ENCODE results near the gene PPP1R1A. TPM values are rescaled to one million over a fixed set of nuclear protein-coding genes. Genes with fewer than 3 reads are reported as not detected.

Gene PPP1R1A
- total RNA-seq, 2 donors from 2014 or later, result 12.5 to 16.1 TPM

DNA sequence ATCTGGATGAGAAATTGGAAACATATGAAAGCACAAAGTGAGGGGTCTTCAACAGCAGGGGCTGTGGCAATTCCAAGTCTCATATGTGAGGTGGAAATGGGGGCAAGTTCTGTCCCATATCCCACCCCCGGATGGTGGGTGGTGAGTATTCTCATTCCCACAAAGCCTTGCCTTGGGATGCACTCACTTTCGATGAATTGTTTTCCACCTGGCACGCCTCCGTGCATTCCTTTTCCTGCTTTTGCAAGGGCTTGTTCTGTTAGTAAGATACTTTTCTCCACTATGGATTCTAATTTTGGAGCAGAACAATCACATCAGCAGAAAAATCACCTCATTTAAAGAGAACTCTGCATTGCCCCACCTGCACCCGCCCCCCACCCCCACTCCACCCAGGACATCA, 43.1 kb upstream of the PPP1R1A start:
- no peak overlapping the region for H3K9ac ChIP-seq (ENCODE audit: extremely low read depth, low read length, poor library complexity, severe bottlenecking)
- Mint-ChIP-seq H3K36me3 (ENCODE audit: low read depth) (no peaks in the 10 kb centered on the region), H3K4me1 (peaks cover 6% of the 10 kb centered on the region), H3K27ac (no peak overlapping the region), H3K27me3 (ENCODE audit: insufficient read depth) (peaks cover 73% of the 10 kb centered on the region), H3K9me3 (peaks cover 30% of the 10 kb centered on the region), H3K4me3 (no peak overlapping the region)
- no peak overlapping the region for H3K27ac ChIP-seq (ENCODE audit: low read depth, low read length)
- DNase-seq, result peak; percentile 36
- no peak overlapping the region for H3K4me3 ChIP-seq (ENCODE audit: low read length)
- H3K36me3 ChIP-seq (ENCODE audit: control insufficient read depth, insufficient read depth, low read length), result no peaks in the 10 kb centered on the region
- peaks cover 84% of the 10 kb centered on the region for H3K27me3 ChIP-seq (ENCODE audit: control insufficient read depth, insufficient read depth, low read length, poor library complexity, severe bottlenecking)
- TF ChIP-seq, protein P1, sequence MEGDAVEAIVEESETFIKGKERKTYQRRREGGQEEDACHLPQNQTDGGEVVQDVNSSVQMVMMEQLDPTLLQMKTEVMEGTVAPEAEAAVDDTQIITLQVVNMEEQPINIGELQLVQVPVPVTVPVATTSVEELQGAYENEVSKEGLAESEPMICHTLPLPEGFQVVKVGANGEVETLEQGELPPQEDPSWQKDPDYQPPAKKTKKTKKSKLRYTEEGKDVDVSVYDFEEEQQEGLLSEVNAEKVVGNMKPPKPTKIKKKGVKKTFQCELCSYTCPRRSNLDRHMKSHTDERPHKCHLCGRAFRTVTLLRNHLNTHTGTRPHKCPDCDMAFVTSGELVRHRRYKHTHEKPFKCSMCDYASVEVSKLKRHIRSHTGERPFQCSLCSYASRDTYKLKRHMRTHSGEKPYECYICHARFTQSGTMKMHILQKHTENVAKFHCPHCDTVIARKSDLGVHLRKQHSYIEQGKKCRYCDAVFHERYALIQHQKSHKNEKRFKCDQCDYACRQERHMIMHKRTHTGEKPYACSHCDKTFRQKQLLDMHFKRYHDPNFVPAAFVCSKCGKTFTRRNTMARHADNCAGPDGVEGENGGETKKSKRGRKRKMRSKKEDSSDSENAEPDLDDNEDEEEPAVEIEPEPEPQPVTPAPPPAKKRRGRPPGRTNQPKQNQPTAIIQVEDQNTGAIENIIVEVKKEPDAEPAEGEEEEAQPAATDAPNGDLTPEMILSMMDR (conservative IDR thresholded peaks at IDR 0.05), result no peak
- WGBS, 2 experiments (ENCODE audit: insufficient coverage in 1 of 2, insufficient read length in 1 of 2), result 93 to 100% methylated on average over 1 to 4 of the region's 5 CpGs
- H3K4me1 ChIP-seq (ENCODE audit: control insufficient read depth, insufficient read depth, low read length), result no peaks in the 10 kb centered on the region
- H3K9me3 ChIP-seq (ENCODE audit: control insufficient read depth, low read length), result peaks cover 21% of the 10 kb centered on the region

DNA sequence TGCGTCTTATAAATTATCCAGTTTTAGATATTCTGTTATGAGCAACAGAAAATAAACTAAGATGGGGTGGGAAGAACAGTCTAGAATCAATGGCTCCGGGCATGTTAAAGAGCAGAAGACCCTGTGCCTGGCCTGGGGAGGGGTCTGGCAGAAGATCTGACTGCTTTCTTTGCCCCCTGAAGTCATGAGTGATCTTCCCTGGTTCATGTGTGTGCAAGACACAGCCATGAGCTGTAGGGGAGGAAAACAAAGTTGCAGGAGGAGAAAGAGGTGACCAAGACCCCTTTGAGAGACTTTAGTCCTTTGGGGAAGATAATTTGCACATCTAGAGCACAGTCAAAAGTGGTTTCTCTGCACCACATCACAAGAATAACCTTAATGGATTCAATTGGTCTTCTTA, 41.5 kb upstream of the PPP1R1A start:
- DNase-seq, result peak; percentile 3
- no peaks in the 10 kb centered on the region for H3K36me3 ChIP-seq (ENCODE audit: control insufficient read depth, insufficient read depth, low read length)
- no peak overlapping the region for H3K9ac ChIP-seq (ENCODE audit: extremely low read depth, low read length, poor library complexity, severe bottlenecking)
- H3K27ac ChIP-seq (ENCODE audit: low read depth, low read length), result no peak overlapping the region
- H3K4me1 ChIP-seq (ENCODE audit: control insufficient read depth, insufficient read depth, low read length), result no peaks in the 10 kb centered on the region
- H3K4me3 ChIP-seq (ENCODE audit: low read length), result no peak overlapping the region
- Mint-ChIP-seq H3K4me1 (peaks cover 6% of the 10 kb centered on the region), H3K36me3 (ENCODE audit: low read depth) (no peaks in the 10 kb centered on the region), H3K4me3 (no peak overlapping the region), H3K27me3 (ENCODE audit: insufficient read depth) (peaks cover 66% of the 10 kb centered on the region), H3K27ac (no peak overlapping the region), H3K9me3 (peaks cover 35% of the 10 kb centered on the region)
- WGBS, 2 experiments (ENCODE audit: insufficient coverage in 1 of 2, insufficient read length in 1 of 2), result 91 to 100% methylated on average over 1 to 2 of the region's 2 CpGs
- H3K9me3 ChIP-seq (ENCODE audit: control insufficient read depth, low read length), result peaks cover 21% of the 10 kb centered on the region
- TF ChIP-seq, protein P1 (conservative IDR thresholded peaks at IDR 0.05), result no peak
- H3K27me3 ChIP-seq (ENCODE audit: control insufficient read depth, insufficient read depth, low read length, poor library complexity, severe bottlenecking), result peaks cover 71% of the 10 kb centered on the region

DNA sequence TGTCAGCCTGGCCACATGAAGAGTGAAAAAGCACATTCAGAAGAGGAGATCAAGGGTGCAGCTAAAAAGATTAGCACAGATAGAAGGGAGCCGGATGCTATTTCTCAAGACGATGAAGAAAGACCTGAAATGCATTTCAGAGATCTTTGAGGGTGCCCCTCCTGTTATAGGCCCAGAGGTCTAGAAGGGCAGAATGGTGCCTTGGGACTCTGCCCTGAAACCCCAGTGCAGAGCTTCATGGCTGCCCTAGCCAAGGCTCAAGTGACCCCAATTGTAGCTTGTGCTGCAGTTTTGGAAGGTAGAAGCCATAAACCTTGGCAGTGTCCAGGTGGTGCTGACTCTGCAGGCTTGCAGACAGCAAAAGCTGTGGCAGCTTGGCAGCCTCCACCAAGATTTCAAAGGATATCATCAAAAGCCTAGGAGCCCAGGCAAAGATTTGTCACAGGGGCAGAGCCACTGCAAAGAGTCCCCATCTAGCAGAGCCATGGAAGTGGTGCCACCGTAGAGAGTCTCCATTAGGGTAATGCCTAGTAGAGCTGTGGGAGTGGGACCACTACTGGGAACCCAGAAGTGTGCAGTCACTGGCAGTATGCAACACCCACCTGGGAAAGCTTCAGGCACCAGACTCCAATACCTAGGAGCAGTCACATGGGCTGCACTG, 39.9 kb upstream of the PPP1R1A start:
- no peaks in the 10 kb centered on the region for H3K36me3 ChIP-seq (ENCODE audit: control insufficient read depth, insufficient read depth, low read length)
- no peak overlapping the region for H3K27ac ChIP-seq (ENCODE audit: low read depth, low read length)
- peaks cover 56% of the 10 kb centered on the region for H3K27me3 Mint-ChIP-seq (ENCODE audit: insufficient read depth)
- no peaks in the 10 kb centered on the region for H3K4me1 ChIP-seq (ENCODE audit: control insufficient read depth, insufficient read depth, low read length)
- peaks cover 21% of the 10 kb centered on the region for H3K9me3 ChIP-seq (ENCODE audit: control insufficient read depth, low read length)
- peak; percentile 11 for DNase-seq
- peaks cover 35% of the 10 kb centered on the region for H3K9me3 Mint-ChIP-seq
- H3K9ac ChIP-seq (ENCODE audit: extremely low read depth, low read length, poor library complexity, severe bottlenecking), result no peak overlapping the region
- H3K36me3 Mint-ChIP-seq (ENCODE audit: low read depth), result no peaks in the 10 kb centered on the region
- peaks cover 6% of the 10 kb centered on the region for H3K4me1 Mint-ChIP-seq
- H3K27me3 ChIP-seq (ENCODE audit: control insufficient read depth, insufficient read depth, low read length, poor library complexity, severe bottlenecking), result peaks cover 66% of the 10 kb centered on the region
- TF ChIP-seq, protein P1 (conservative IDR thresholded peaks at IDR 0.05), result no peak
- WGBS, 2 experiments (ENCODE audit: insufficient coverage in 1 of 2, insufficient read length in 1 of 2), result 89 to 92% methylated on average over 3 of the region's 3 CpGs
- no peak overlapping the region for H3K4me3 Mint-ChIP-seq
- no peak overlapping the region for H3K27ac Mint-ChIP-seq
- H3K4me3 ChIP-seq (ENCODE audit: low read length), result no peak overlapping the region
